Measurements from ENCODE around the gene COL6A5. TPM values are rescaled to one million over a fixed set of nuclear protein-coding genes. Genes with fewer than 3 reads are reported as not detected.
"Not testable (repeated sequence)": the region's sequence is repeated elsewhere in the genome, so short reads cannot be mapped to it uniquely, and the experiment has no call there.

COL6A5 gene
- total RNA-seq, 6 experiments from 2014 or later: not detected

DNA sequence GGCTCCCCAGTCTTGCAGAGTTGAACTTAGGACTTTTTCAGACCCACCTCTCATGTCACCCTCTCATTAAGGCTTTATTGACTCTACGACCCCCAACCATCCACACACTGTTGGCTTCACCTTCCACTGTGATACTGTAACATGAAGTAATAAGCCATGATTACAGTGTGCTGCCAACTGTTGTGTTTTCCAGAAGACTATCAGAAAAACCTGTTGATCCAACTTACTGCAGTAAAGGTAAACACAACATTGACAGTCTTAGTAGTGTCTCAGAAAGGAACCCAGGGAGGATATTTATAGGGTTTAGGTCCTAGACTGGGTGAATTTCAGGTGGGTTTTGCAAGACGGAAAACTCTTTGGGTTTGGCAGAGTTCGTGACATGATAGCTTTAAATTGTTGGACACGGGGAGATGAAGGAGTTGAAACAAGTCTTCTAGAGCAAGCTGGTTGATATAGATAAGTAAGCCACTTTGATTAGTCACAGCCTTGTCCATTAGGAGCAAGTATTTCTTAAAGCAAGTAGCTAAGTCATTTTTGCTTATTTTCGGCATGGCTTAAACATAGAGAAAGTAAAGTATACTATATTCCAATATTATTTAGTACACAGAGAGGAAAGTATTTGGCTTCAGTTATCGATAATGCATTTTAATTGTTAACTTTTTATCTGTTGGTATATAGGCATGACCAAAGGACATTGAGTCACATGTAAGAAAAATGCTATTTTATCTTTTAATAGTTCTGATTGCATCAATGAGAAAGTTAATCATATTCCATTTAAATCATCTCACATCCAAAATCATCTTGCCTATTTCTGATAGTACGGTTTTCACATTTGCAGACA, 2.4 kb upstream of the COL6A5 start:
- H3K4me1 Mint-ChIP-seq (ENCODE audit: low read depth): no peaks in the 10 kb centered on the region
- H3K27ac Mint-ChIP-seq: no peak overlapping the region
- TF ChIP-seq, protein P1, sequence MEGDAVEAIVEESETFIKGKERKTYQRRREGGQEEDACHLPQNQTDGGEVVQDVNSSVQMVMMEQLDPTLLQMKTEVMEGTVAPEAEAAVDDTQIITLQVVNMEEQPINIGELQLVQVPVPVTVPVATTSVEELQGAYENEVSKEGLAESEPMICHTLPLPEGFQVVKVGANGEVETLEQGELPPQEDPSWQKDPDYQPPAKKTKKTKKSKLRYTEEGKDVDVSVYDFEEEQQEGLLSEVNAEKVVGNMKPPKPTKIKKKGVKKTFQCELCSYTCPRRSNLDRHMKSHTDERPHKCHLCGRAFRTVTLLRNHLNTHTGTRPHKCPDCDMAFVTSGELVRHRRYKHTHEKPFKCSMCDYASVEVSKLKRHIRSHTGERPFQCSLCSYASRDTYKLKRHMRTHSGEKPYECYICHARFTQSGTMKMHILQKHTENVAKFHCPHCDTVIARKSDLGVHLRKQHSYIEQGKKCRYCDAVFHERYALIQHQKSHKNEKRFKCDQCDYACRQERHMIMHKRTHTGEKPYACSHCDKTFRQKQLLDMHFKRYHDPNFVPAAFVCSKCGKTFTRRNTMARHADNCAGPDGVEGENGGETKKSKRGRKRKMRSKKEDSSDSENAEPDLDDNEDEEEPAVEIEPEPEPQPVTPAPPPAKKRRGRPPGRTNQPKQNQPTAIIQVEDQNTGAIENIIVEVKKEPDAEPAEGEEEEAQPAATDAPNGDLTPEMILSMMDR (IDR thresholded peaks at IDR 0.05): no peak

GRCh38 chr3:130348258-130348657, 2.8 kb downstream of the COL6A5 start:
- not testable (repeated sequence) for H3K36me3 Mint-ChIP-seq (ENCODE audit: low read depth); H3K4me1 Mint-ChIP-seq (ENCODE audit: low read depth); H3K27me3 Mint-ChIP-seq (ENCODE audit: insufficient read depth); H3K27ac Mint-ChIP-seq; DNase-seq; H3K4me3 Mint-ChIP-seq
- peaks cover 27% of the 10 kb centered on the region for H3K9me3 Mint-ChIP-seq

More for the DNA sequence above, 2.4 kb upstream of the COL6A5 start:
- Mint-ChIP-seq H3K27me3 (ENCODE audit: insufficient read depth) (no peaks in the 10 kb centered on the region; the same call in 1 of the 2 replicates), H3K9me3 (peaks cover 20% of the 10 kb centered on the region), H3K4me3 (no peak overlapping the region), H3K36me3 (ENCODE audit: low read depth) (no peaks in the 10 kb centered on the region)
- DNase-seq: no peak

- Mint-ChIP-seq H3K27ac (no peak overlapping the region), H3K4me1 (ENCODE audit: low read depth) (no peaks in the 10 kb centered on the region), H3K4me3 (no peak overlapping the region), H3K27me3 (ENCODE audit: insufficient read depth) (no peaks in the 10 kb centered on the region), H3K9me3 (peaks cover 20% of the 10 kb centered on the region), H3K36me3 (ENCODE audit: low read depth) (no peaks in the 10 kb centered on the region)
- TF ChIP-seq, protein P1 (IDR thresholded peaks at IDR 0.05): no peak
- no peak for DNase-seq
These were observed 9.0 kb downstream of the COL6A5 start for GRCh38 chr3:130354430-130354829.

DNA sequence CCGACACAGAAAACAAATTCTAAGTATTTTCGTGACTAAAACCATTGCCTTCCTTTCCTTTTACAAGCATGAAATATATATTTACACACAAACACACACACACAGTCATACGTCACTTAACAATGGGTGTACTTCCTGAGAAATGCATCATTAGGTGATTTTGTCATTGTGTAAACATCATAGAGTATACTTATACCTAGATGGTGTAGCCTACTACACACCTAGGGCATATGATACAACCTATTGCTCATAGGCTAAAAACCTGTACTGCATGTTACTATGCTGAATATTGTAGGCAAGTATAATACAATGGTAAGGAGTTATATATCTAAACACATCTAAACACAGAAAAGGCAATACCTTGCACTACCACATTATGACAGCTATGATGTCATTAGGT, 28.6 kb downstream of the COL6A5 start:
- TF ChIP-seq, protein P1 (IDR thresholded peaks at IDR 0.05): no peak
- no peaks in the 10 kb centered on the region for H3K36me3 Mint-ChIP-seq (ENCODE audit: low read depth)
- H3K27ac Mint-ChIP-seq: no peak overlapping the region

DNA sequence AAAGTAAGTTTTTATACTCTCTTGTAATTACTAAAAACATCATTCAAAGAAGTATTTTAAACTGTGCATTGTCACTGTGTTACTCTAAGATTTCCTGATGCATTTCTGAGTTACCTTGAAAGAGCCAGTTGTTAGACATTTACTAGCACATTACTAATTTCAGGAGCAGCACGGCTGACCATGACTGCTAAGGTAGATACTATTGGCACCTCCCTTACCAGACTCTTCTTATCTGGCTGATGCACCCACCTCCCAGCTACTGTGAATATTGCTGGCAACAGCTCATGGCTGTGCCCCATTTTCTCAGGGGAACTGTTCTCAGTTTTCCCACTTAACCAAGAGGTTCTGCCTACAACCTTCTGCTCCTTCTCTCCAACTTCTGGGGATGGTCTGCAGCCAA, 29.4 kb downstream of the COL6A5 start:
- Mint-ChIP-seq H3K27ac (no peak overlapping the region), H3K4me3 (no peak overlapping the region)

More for the DNA sequence above, 28.6 kb downstream of the COL6A5 start:
- no peaks in the 10 kb centered on the region for H3K4me1 Mint-ChIP-seq (ENCODE audit: low read depth)
- peaks cover 30% of the 10 kb centered on the region for H3K9me3 Mint-ChIP-seq
- no peak overlapping the region for H3K4me3 Mint-ChIP-seq
- no peak for DNase-seq
- H3K27me3 Mint-ChIP-seq (ENCODE audit: insufficient read depth): no peaks in the 10 kb centered on the region

More for the DNA sequence above, 29.4 kb downstream of the COL6A5 start:
- H3K36me3 Mint-ChIP-seq (ENCODE audit: low read depth): no peaks in the 10 kb centered on the region
- no peaks in the 10 kb centered on the region for H3K4me1 Mint-ChIP-seq (ENCODE audit: low read depth)
- no peak for DNase-seq
- no peaks in the 10 kb centered on the region for H3K27me3 Mint-ChIP-seq (ENCODE audit: insufficient read depth)
- peaks cover 36% of the 10 kb centered on the region for H3K9me3 Mint-ChIP-seq
- TF ChIP-seq, protein P1 (IDR thresholded peaks at IDR 0.05): no peak
